NCI-H2107 treated with DMSO at 0.1 percent for 48 hours (cell line): ENCODE data around the gene SLC12A9.
A peak's percentile ranks its signal among the peaks of the same experiment; 100 is the strongest.

ENCODE experiments used
- DNase-seq: peaks from one replicate; lab custom pipeline; 2025; ENCODE audit not compliant: unreplicated experiment; lab: John Stamatoyannopoulos, UW

Gene SLC12A9

DNA sequence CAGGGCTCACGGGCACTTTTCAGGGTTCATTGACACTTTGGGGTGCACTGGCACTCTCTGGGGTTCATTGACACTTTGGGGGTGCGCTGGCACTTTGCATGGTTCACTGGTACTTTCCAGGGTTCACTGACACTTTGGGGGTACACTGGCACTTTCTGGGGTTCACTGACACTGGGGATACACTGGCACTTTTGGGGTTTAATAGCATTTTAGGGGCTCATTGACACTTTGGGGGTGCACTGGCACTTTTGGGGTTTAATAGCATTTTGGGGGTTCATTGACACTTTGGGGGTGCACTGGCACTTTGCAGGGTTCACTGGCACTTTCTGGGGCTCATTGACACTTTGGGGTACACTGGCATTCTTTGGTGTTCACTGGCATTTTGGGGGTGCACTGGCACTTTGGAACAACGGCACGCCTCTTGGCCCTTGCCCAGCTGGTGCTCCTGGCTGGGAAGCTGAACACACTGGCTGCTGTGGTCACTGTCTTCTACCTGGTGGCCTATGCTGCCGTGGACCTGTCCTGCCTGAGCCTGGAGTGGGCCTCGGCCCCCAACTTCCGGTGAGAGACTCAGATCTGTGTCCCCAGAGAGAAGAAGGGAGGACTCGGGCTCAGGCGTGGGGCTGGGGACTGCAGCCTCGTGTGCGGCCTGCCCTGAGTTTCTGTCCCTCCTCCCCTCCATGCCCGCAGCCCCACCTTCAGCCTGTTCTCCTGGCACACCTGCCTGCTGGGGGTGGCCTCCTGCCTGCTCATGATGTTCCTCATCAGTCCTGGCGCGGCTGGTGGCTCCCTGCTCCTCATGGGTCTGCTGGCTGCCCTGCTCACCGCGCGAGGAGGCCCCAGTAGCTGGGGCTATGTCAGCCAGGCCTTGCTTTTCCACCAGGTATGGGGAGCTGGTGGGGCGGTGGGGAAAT is 8.4 kb downstream of the SLC12A9 start:
- DNase-seq: no peak

DNA sequence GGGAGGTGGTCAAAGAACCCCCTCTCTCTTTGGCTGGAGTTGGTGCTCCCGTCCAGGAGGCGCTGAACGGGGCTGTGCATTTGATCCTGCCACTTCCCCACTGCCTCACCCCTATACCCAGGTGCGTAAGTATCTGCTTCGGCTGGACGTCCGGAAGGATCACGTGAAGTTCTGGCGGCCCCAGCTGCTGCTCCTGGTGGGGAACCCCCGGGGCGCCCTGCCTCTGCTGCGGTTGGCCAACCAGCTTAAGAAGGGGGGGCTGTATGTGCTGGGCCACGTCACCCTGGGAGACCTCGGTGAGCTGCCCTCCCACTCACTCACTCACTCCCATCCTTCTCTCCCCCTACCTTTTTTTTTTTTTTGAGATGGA is 9.1 kb downstream of the SLC12A9 start:
- DNase-seq: no peak

DNA sequence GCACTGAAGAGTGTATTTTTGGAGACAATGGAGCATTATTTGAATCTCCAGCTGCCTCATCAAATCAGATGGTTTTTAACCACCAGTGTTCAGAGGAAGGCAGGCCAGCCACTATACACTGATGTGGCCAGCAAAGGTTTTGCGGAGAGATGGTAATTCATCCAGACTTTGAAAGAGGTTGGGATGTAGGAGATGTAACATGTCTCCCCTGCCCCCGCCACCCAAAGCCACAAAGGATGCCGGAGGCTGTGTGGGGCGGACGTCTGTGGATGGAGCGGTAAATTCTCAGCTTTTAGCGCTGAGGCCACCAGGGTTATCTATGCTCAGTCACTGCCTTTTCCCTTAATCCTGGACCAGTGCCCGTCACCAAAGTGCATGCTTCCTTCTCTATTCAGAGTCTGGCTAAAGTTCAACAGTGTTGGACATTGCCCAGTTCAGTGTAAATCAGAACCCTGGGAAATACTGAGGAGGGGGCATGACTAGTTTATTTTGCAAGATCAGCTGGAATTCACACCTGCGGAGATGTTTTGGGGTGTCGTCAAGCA is 11.0 kb downstream of the SLC12A9 start:
- no peak for DNase-seq

DNA sequence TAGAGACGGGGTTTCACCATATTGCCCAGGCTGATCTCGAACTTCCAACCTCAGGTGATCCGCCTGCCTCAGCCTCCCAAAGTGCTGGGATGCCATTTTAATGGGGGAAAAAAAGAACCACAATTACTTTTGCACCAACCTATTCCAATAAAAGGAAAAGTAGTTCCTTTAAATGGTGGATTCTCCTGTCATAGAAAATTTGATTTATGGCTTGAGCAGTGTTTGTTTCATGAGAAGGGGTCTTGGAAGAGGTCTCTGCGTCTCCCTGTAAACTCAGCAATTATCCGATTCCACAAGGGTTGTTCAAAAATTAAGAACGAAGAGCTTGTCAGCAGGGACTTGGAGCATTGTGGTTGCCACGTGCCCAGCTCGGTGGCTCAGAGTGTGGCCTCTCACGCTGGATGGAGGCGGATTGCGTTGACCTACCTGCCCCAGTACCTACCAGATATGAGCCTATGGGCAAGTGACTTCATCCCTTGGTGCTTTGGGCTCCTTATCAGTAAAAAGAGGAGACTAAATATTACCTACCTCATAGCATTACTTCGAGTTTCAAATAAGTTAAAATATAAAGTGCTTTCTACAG is 11.8 kb downstream of the SLC12A9 start:
- DNase-seq: no peak

DNA sequence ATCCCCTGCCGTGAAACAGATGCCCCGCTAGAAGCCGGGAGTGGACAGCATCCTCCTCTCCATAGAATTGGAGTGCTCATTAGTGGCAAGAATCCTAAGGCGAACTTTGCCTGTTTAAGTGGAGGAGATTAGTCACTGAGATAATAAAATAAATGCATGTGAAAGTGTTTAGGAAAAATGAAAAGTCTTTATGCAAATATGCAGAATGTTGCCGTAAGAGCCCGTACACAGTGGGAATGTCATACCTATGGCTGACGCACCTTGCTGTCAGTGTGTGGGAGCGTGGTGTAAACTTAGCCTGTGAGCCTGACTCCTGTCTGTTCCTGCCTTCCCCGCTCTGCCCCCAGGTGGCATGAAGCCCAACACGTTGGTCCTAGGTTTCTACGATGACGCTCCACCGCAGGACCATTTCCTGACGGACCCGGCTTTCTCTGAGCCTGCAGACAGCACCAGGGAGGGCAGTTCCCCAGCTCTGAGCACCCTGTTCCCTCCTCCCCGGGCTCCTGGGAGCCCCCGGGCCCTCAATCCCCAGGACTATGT is 12.9 kb downstream of the SLC12A9 start:
- no peak for DNase-seq

DNA sequence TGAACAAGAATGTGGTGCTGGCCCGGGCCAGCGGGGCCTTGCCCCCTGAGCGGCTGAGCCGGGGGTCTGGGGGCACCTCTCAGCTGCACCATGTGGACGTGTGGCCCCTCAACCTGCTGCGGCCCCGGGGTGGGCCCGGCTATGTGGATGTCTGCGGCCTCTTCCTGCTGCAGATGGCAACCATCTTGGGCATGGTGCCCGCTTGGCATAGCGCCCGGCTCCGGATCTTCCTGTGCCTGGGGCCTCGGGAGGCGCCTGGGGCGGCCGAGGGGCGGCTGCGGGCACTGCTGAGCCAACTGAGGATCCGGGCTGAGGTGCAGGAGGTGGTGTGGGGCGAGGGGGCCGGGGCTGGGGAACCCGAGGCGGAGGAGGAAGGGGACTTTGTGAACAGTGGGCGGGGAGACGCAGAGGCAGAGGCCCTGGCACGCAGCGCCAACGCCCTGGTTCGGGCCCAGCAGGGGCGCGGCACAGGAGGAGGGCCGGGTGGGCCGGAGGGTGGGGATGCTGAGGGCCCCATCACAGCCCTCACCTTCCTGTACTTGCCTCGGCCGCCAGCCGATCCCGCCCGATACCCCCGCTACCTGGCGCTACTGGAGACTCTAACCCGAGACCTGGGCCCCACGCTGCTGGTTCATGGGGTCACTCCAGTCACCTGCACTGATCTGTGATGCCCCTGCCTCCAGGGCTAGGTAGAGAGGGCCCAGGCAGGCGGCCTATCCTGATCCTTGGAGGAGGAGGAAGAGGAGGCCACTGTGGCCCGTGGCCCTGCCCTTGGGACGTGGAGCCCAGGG is 13.6 kb downstream of the SLC12A9 start:
- DNase-seq: no peak

DNA sequence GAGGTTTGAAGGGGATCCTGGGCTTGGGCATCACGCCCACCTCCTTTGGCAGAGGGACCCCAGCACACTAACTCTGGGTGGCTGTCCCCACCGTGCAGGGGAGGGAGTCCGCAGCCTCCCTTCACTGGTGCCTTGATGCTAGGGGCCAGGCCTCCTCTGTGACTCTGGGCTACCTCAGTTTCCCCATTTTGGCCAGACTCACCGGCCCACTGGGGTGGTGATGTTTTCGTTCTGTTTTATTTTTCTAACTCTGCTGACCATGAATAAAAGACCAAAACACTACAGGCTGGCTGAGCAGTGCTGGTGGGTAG is 14.2 kb downstream of the SLC12A9 start:
- no peak for DNase-seq

DNA sequence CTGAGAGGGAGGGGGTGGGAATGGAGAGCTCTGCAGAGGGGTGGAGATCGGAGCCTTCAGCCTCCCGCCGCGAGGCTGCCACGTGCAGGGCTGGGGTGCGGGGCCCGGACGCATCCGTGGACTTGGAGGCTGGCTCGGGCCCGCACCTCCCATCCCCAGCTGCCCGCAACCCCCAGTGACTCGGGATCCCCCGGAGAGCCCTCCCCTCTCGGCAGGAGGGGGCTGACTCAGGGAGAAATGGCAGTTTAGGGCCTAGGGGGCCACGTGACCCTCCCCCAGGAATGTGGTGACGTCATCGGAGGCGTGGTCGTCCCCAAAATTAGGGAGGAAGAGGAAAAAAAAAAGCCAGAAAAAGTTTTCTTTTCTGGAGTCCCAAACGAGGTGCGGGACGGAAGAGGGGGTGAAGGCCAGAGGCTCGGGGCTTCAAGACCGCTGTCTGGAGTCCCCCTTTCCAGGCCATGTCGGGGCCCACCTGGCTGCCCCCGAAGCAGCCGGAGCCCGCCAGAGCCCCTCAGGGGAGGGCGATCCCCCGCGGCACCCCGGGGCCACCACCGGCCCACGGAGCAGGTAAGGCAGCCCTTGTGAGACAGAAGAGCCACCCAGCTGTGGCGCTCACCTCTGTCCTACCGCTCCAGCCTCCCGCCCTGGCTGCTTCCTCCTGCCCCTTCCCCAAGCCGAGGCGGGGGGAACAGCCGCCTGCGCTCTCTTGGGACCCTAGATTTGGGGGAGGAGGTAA is 14.7 kb downstream of the SLC12A9 start, which contains the start of gene TRIP6:
Gene TRIP6, plus strand, starts transcription at position 348 of the 736 bp plus-strand sequence. Its CDS starts 111 bp downstream, at position 459.
- DNase-seq: no peak

DNA sequence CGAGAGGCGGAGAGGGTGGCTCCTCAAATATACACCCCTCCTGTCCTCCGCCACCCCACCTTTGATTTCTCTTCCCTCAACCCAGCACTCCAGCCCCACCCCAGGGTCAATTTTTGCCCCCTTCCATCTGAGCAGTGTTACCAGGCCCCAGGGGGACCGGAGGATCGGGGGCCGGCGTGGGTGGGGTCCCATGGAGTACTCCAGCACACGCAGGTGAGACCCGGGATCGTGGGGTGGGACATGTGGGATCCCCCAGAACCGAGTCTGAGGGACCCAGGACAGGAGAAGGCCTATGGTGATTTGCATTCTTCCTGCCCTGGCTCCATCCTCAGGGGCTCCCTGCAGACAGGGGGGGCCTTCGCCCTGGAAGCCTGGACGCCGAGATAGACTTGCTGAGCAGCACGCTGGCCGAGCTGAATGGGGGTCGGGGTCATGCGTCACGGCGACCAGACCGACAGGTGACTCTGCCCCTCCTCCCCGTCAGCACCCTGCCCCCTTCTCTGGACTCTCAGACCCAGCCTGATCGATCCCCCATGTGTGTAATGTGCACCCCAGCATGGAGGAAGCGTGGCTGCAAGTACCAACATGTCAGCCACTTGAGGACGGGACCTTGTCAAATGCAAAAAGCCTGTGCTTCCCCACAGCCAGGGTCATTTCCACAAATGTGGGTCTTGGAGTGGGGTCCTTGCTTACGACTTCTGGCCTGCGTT is 15.4 kb downstream of the SLC12A9 start:
- no peak for DNase-seq

DNA sequence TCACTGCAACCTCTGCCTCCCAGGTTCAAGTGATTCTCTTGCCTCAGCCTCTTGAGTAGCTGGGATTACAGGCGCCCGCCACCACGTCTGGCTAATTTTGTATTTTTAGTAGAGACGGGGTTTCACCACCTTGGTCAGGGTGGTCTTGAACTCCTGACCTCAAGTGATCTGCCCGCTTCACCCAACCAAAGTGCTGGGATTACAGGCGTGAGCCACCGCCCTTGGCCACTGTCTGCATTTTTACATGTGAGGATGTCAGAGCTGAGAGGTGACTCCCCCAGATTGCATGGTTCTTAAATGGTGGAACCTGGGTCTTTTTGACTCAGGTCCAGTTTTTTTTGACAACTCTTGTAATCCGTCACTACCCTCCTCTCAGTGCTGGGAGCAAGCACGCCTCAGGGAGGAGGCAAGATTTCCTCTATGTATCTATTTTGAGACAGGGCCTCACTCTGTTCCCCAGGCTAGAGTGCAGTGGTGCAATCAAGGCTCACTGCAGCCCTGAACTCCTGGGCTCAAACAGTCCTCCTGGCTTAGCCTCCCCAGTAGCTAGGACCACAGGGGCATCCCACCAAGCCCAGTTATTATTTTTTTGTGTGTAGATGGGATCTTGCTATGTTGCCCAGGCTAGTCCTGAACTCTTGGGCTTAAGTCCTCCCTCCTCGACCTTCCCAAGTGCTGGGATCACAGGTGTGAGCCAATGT is 21.2 kb downstream of the SLC12A9 start:
- no peak for DNase-seq

DNA sequence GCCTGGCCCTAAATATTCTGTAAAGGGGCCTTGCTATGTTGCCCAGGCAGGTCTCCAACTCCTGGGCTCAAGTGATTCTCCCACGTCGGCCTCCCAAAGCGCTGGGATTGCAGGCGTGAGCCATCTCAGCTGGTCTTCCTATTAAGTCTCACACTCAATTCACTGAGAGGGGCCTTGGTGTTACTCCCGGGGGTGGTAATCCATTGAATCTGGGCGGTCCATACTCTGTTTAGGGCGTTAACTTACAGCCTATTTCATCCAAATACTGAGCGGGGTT is 21.7 kb downstream of the SLC12A9 start:
- DNase-seq: no peak

DNA sequence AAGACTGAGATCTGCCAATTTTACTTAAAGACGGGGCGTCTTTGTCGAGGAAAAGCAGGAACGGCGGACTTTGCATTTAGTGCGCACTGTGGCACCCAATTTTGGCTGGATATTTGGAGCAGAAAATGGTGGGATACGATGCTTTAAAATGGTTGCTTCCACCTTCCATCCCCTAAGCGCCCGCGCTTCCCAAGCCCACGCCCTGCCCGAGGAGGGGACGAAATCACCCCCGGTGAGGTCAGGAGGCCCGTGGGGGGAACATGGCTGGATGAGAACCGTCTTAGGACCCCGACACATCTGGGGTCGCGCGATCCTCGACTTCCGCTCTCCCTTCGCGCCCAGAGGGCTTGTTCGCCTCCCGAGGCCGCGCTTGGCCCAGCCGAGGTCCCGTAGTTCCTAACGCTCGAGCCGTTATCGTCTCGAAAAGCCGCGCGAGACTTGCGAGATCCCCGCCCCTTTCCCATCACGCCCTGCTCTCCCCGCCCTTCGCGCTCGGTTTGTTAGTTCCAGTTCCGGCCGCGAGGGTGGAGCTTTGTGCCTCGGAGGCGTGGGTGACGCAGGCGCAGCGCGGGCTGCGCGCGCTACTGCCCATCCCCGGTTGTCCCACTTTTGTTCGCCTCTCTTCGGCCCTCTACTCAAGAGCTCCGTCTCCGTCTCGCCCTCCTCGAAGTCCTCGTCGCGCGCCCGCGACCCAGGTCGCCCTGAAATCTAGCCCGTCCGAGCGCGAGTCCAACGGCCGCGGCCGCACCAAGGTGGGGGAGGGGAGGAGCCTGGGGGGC is 22.3 kb downstream of the SLC12A9 start, which contains the start of gene SRRT:
Gene SRRT, plus strand, starts transcription at position 527 of the 779 bp plus-strand sequence. CDS start 488 bp downstream, outside the sequence.
- peak; percentile 96 for DNase-seq

DNA sequence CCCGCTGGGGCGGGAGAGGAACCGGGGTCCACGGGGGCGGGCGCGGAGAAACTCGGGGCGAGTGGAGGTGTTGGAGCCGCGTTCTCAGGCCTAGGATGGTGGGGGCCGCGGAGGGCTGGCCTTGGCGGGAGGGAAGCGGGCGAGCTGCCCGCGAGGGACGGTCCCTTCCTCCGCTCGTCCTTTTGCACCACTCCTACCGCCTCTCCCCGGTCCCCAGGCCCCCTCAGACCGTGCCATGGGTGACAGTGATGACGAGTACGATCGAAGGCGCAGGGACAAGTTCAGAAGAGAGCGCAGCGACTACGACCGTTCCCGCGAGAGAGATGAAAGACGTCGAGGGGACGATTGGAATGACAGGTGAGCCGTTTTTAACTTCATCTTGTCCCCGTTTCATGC is 22.8 kb downstream of the SLC12A9 start:
- DNase-seq: no peak

DNA sequence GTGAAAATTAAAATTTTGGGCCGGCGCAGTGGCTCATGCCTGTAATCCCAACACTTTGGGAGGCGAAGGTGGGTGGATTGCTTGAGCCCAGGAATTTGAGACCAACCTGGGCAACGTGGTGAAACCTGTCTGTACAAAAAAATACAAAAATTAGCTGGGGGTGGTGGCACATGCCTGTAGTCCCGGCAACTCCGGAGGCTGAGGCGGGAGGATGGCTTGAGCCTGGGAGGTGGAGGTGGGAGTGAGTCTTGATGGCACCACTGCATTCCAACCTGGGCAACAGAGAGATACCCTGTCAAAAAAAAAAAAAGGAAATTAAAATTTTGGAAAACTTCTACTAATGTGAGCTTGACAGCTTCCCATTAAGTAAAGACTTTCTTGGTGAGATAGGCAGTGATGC is 25.5 kb downstream of the SLC12A9 start:
- DNase-seq: no peak

DNA sequence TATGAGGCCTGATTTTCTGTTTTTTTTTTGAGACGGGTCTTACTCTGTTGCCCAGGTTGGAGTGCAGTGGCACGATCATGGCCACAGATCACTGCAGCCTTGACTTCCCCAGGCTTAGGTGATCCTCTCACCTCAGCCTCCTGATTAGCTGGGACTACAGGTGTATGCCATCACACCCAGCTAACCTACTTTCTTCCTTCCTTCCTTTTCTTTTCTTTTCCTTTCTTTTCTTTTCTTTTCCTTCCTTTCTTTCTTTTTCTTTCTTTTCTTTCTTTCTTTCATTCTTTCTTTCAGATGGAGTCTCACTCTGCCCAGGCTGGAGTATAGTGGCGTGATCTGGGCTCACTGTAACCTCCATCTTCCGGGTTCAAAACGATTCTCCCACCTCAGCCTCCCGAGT is 26.2 kb downstream of the SLC12A9 start:
- DNase-seq: no peak

DNA sequence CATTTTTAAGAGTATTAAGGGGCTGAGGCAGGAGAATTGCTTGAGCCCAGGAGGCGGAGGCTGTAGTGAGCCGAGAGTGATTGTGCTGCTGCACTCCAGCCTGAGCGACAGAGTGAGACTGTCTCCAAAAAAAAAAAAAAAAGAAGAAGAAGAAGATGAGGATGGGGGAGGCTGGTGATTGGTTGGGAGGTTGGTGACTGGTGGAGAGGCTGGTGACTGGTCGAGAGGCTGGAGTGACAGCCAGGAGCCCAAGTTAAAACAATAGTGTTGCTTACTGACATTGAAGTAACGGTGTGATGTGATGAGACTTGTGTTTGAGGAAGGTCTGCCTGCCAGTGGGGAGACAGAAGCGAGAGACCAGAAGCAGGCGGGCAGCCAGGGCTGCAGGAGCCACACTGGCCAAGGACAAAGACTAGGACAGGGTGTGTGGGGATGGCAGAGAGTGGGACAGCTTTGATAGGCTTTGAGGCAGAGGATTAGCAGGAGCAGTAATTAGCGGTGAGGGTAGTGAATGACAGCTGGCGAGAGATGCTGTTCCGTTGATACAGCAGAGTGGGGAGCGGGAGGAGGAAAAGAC is 27.3 kb downstream of the SLC12A9 start:
- no peak for DNase-seq

DNA sequence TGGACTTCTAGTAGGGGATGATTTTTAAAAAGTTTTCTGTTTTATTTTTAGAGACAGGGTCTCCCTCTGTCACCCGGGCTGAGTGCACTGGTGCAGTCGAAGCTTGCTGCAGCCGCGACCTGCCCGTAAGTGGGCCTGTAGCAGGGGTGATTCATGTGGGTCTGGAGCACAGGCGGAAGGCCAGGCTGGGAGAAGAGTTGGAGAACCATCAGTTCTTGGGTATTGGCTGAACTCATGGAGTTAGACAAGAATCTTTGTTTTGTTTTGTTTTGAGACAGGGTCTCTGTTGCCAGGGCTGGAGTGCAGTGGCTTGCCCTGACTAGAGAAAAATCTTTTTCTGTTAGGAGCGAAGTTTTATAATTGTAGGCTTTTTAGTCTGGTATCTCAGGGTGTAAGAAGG is 28.1 kb downstream of the SLC12A9 start:
- no peak for DNase-seq

DNA sequence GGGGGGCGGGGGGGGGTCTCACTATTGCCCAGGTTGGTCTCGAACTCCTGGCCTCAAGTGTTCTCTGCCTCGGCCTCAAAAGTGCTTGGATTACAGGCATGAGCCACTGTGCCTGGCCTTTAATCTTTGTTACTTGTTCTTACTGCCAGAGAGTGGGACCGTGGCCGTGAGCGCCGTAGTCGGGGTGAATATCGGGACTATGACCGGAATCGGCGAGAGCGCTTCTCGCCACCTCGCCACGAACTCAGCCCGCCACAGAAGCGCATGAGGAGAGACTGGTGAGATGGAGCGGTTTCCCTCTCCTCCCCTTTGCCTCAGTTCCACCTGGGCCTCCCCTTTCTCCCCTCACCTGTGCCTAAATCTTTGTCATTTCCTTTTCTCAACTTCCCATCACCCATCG is 28.6 kb downstream of the SLC12A9 start:
- no peak for DNase-seq
